ENCODE results near the gene MEF2B.

Gene MEF2B

GRCh38 chr19:19170053-19170872 lies at the start of gene MEF2B:
Gene MEF2B, minus strand, starts transcription at chr19:19170263. Its CDS starts 19,528 bp downstream, at chr19:19150735.
- DNase-seq = peak; percentile 22 to 68 (median 50)

GRCh38 chr19:19218911-19219310 lies 48.8 kb upstream of the MEF2B start:
- DNase-seq = no peak

GRCh38 chr19:19217099-19217498 lies 47.0 kb upstream of the MEF2B start:
- DNase-seq = no peak

- no peak for DNase-seq
Observed at GRCh38 chr19:19215792-19216191, 45.7 kb upstream of the MEF2B start.

GRCh38 chr19:19214892-19215291 lies 44.8 kb upstream of the MEF2B start:
- DNase-seq = peak in 1 of 4 experiments; percentile 17

DNA sequence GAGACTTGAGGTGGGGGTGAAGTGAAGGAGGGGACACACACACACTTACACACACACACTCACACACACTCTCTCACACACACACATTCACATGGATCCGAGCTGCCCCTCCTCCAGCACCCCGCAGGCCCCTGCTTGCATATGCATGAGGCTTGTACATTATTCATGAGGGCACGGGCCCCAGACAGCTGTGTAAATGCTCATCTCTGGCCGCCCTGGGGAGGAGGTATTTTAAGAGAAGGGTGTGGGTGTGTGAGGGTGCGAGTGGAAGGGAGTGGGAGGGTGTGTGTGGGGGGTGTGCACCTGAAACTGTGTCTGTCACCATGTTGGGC lies 44.1 kb upstream of the MEF2B start:
- DNase-seq = no peak

DNA sequence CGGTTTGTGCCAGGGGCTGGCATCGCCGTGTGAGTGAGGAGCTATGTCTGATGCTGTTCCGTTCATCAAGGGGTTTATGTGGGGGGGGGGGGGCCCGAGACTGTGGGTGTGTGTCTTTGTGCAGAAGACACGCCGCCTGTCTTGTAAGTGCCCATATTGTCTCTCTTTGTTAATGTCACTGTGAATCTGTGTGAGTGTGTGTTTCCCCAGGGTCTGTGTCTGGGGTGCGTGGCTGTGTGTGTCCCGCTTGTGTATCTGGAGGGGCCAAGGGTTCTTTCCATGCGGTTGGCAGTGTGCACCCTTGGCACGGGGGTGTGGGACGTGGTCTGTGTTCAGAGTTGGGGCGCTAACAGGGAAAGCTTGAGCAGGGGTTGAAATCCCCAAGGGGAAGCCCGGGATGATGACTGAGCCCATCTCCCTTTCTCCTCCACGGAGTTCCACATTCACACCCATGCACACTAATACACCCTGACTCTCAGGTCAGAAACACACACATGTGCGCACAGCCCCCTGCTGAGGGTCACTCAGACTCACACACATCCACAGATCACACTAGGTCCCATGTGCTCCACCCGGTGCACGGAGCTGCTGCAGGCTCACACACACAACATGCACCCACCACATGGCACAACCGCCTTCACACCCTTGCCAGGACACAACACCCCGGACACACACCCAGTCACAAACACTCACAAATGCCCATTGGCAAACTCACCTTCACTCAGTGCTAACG lies 43.5 kb upstream of the MEF2B start:
- no peak for DNase-seq

DNA sequence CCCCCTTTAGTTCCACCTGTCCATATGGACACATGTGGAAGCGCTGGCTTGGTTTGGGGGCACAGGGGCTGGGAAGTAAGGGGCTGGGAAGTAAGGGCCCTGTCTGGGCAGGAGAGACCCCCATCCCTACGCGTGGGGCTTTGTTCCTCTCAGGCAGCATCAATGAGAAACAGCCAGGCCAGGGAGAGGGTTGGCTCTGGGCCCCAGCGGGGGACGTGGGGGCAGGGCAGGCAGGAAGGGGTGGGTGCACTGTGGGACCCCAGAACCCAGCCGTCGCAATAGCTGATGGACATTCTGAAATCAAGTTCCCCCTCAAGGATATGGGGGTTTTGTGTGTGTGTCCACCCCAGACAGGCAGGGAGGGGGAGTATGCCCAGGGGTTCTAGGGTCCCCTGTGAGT lies 42.9 kb upstream of the MEF2B start:
- DNase-seq = no peak

- DNase-seq = no peak
Observed at GRCh38 chr19:19211499-19212420, 41.7 kb upstream of the MEF2B start, which contains the start of gene NCAN. Gene NCAN, plus strand, starts transcription at chr19:19211958. Its CDS starts 4,996 bp downstream, at chr19:19216954.

DNA sequence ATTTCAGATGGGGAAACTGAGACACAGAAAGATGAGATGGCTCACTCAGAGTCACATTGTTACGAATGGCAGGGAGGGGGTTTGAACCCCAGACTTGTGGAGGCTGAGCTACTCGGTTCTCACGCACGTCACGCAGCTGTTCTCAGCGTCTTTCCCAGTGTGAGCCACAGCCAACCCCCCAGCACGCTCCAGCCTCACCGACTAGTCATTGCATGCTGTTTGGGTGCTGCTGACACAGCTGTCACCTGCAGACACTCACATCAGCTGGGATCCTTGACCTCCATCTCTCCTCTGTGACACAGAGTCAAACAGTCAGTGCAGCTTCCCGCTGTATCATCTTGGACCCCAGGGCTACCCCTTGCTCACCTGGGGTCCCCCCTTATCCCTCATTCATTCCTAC lies 39.3 kb upstream of the MEF2B start:
- no peak for DNase-seq

- DNase-seq = no peak
Observed at GRCh38 chr19:19207637-19208572, 37.8 kb upstream of the MEF2B start.

DNA sequence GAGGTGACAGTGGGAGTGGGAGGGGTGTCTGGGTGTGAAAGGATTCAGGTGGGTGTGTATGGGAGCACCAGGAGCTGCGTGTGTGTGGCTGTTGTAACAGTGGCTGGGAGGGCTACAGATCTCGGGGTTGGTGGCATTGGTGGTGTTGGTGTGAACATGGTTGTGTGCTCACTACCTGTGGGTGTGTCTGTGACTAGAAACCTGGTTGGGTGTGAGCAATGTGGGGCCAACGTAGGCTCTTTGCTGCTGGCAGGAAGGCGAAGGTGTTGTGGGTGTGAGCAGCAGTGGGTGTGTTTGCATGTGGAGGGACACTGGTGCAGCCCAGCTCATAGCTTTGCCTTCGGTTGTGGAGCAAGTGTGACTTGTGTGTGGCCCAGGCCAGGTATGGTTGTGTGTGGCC lies 36.9 kb upstream of the MEF2B start:
- DNase-seq = no peak

DNA sequence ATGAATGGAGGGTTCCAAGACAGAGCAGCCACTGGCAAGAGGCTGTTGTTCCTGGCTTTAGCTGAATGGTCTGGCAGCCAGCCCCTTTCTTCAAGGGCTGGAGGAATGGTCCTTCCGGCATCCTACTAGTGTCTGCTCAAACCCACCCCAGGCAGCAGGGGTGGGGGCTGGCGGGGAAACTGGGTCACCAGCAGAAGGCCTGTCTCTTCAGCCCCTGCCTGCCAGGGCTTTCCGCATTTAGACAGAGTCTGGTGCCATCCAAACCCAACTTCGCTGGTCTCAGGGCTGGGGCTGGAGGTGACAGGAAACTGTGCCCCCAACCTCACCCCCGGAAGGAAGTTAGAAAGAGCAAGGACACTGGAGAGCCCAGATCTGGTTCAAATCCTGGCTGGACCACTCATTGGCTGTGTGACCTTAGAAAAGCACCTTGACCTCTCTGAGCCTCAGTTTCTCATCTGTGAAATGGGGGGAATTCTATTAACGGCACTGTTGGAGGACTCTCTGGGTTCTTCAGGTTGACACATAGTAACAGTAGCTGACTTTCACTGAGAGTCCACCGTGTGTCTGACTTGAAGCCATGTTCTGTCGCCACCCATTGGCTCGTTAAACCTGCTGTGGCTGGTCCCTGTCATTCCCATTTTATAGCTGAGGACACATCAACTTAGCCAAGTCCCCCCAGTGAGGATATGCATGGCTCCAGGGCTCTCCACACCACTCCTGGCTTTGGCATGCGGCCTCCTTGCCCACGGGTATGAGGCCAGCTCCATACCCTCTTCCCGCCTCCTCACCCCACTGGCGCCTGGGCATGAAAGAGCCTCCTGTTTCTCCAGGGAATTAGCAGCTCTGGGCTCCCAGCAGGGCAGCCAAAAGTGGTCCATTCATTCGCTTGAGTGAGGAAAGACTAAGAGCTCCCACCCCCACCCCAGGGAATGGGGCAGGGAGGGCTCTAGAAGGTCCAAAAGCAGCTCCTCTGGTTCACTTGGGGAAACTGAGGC lies 35.6 kb upstream of the MEF2B start:
- DNase-seq = no peak

- DNase-seq = no peak
Observed at GRCh38 chr19:19204181-19204580, 34.1 kb upstream of the MEF2B start.

- DNase-seq = peak; percentile 79 to 87 (median 83)
Observed at GRCh38 chr19:19203012-19203856, 33.2 kb upstream of the MEF2B start, which contains the start of gene NR2C2AP. Gene NR2C2AP, minus strand, starts transcription at chr19:19203414. Its CDS starts 354 bp downstream, at chr19:19203060.

- no peak for DNase-seq
Observed at GRCh38 chr19:19202707-19203011, 32.6 kb upstream of the MEF2B start.

DNA sequence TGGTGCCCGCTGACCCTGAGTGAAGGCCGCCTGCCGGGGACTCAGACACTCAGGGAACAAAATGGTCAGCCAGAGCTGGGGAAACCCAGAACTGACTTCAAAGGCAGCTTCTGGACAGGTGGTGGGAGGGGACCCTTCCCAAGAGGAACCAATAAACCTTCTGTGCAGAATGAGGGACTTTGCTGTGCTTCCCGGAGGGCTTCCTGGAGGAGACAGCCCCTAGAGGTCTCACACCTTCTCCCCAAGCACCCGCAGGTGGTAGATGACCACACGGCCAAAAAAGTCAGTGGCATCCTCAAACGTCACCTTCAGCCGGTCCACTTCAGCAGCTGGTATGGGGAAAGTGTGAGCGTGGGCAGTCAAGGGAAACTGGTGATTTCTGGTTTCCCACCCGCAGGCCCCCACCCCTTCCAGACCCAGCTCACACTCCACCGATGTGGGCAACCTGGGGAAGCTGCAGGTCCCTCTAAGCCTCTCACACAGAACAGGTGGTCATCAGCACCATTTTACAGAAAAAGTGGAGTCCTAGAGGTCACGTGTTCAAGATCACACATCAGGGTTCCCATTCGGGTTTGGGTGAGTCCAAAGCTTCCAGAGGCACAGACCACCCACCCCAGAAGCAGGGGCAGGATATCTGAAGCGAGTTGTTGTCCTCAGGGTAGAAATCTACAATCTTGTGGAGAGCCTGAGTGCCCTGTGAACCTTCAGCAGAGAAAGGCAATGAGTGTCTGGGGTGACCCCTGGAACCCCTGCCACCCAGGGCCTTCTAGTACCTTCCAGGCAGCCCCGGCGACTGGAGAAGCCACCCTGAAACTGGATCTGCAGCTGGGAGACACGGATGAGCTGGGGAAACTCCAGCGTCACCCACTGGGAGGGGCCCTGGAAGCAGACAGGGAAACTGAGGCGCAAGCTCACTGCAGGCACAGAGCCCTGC lies 31.9 kb upstream of the MEF2B start:
- no peak for DNase-seq

DNA sequence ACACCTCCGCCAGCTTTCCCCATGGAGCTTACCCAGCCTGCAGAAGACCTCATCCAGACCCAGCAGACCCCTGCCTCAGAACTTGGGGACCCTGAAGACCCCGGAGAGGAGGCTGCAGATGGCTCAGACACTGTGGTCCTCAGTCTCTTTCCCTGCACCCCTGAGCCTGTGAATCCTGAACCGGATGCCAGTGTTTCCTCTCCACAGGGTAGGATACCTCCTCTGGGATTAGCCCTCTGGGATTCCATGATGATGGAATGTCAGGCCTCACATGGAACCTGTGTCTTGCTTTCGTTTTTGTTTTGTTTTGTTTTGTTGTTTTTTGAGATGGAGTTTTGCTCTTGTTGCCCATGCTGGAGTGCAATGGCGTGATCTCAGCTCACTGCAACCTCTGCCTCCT lies 23.9 kb upstream of the MEF2B start:
- no peak for DNase-seq

Data from activated naive CD4-positive, alpha-beta T cell (primary cell).